ENCODE results near the gene MYOM1.

The MYOM1 gene

DNA sequence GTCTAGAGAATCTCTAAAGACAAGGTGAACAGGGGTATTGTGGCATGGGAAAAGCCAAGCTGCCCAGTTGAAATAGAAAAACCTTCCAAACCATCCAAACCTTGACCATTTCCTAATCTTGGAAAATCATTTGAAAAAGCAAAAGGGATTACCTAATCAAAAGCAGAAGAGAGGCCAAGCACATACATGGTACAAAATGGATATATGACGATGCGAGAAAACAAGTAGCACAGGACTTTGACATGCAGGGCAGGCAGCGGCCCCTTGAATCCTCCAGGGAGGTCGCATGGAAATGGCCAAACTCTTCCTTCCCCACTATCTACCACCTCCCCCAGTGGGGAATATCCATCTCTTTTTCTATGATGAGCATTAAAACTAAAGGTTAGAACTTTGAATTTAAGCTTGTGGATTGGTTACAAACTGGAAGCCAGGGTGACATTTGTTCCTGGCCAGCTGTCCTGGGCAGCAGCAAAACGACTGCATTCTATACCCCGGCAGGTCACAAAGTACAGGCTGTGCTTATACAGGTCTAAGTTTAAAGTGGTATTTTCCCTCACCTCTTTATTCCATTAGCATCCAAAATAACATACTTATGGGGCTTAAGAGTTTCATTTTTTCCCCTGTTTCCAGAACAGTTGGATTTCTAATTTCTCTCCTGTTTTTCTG, 24.7 kb downstream of the MYOM1 start:
- no peak overlapping the region for H3K4me3 ChIP-seq (ENCODE audit: low read length)
- TF ChIP-seq, protein P1, sequence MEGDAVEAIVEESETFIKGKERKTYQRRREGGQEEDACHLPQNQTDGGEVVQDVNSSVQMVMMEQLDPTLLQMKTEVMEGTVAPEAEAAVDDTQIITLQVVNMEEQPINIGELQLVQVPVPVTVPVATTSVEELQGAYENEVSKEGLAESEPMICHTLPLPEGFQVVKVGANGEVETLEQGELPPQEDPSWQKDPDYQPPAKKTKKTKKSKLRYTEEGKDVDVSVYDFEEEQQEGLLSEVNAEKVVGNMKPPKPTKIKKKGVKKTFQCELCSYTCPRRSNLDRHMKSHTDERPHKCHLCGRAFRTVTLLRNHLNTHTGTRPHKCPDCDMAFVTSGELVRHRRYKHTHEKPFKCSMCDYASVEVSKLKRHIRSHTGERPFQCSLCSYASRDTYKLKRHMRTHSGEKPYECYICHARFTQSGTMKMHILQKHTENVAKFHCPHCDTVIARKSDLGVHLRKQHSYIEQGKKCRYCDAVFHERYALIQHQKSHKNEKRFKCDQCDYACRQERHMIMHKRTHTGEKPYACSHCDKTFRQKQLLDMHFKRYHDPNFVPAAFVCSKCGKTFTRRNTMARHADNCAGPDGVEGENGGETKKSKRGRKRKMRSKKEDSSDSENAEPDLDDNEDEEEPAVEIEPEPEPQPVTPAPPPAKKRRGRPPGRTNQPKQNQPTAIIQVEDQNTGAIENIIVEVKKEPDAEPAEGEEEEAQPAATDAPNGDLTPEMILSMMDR (conservative IDR thresholded peaks at IDR 0.05; ENCODE audit: low read depth, low read length) = no peak
- no peak for DNase-seq (ENCODE audit: low read depth)

DNA sequence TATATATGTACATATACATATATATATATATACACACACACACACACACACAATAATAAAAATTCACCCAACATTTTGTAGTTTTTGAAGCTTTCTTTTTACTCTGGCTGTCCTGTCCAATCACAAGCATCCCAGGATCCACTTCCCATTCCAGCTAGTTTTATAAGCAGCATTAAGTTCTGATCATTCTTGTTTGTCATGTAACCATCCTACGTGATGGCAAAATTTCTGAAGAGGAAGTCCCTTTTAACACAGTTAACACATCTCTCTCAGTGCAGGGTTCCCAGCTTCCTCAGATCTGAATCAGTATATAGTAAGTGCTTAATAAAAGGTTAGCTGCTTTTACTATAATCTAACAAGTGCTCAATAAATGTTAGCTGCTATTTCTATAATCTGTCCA, 26.4 kb downstream of the MYOM1 start:
- no peak overlapping the region for H3K4me3 ChIP-seq (ENCODE audit: low read length)
- no peak for DNase-seq (ENCODE audit: low read depth)
- TF ChIP-seq, protein P1 (conservative IDR thresholded peaks at IDR 0.05; ENCODE audit: low read depth, low read length) = no peak

DNA sequence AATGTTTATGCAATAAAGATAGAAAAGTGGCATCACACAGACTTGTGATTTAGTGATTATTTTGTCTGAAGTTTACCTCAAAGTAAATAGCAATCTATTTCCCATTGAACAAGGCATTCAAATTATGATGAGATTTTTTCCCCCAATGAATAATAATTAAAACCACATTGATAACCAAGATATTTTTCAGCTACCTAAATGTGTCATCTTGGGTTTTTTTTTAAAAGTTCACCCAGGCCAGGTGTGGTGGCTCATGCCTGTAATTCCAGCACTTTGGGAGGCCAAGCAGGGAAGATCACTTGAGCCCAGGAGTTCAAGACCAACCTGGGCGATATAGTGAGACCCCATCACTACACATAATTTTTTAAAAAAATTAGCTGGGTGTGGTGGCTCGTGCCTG, 27.0 kb downstream of the MYOM1 start:
- H3K4me3 ChIP-seq (ENCODE audit: low read length) = no peak overlapping the region
- TF ChIP-seq, protein P1 (conservative IDR thresholded peaks at IDR 0.05; ENCODE audit: low read depth, low read length) = no peak
- DNase-seq (ENCODE audit: low read depth) = no peak

DNA sequence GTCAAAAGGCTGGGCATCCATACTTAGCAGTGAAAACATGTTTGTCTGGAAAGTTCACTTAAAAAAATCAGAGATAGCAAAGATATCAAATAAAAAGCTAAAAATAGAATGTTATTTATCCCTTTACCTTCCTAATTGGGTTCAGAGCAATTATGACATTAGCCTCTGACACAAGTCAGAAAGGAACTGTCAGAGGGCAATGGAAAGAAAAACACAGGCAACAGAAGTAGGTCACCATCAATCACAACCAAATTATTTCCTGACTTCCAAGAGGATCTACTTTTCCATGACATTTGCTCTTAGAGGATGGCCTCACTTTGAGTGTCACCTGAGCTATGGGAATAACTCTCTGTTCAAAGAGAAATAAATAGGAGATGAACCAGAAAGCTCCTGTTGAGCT, 27.5 kb downstream of the MYOM1 start:
- no peak for DNase-seq (ENCODE audit: low read depth)
- H3K4me3 ChIP-seq (ENCODE audit: low read length) = no peak overlapping the region
- TF ChIP-seq, protein P1 (conservative IDR thresholded peaks at IDR 0.05; ENCODE audit: low read depth, low read length) = no peak

DNA sequence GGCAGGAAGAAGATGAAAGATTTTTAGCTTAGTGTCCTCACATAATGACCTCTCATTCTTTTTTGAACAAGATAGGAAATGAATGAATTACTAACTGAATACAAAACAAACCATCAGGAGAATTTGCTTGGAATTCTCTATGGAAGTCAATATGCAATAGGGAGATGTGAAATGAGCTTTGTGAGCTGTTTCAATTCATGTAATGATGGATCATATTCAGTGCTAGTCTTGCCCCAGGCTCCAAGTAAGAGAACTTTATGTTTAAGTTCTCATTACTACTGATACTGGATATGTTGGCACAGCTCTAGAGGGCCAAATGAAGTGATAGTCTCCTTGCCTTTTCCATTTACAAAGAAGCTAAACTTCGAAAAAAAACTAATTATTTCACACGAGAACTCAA, 29.2 kb downstream of the MYOM1 start:
- no peak for DNase-seq (ENCODE audit: low read depth)
- H3K4me3 ChIP-seq (ENCODE audit: low read length) = no peak overlapping the region
- TF ChIP-seq, protein P1 (conservative IDR thresholded peaks at IDR 0.05; ENCODE audit: low read depth, low read length) = no peak

DNA sequence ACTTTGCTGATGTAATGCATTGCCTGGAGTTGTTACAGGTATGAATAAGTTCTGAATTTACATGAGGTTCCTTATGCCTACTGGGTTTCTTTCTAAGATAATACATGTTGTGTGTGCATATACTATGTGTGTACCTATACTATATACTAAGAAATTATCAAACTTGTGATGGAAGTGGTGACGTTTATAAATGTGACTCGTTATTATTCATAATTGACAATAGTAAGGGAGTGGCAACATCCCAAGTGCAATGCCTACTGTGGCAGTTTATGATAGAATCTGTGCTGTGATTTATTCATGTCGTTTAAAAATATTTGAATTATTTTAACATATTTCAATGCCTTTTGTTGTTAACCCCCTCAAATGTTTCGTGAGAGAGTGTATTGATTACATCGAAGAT, 29.9 kb downstream of the MYOM1 start:
- H3K4me3 ChIP-seq (ENCODE audit: low read length) = no peak overlapping the region
- DNase-seq (ENCODE audit: low read depth) = no peak
- TF ChIP-seq, protein P1 (conservative IDR thresholded peaks at IDR 0.05; ENCODE audit: low read depth, low read length) = no peak

All from retinal pigment epithelial cell (primary cell).